Measurements from ENCODE around the gene ADPRS.

ADPRS gene

GRCh38 chr1:36088577-36089392, at the start of gene ADPRS:
TSS of gene ADPRS (plus strand) at chr1:36088892. CDS start at chr1:36088905, 13 bp downstream.
- Mint-ChIP-seq H3K27me3 (peaks cover 9% of the 10 kb centered on the region), H3K4me1 (ENCODE audit: low read depth) (peaks cover 23% of the 10 kb centered on the region), H3K27ac (peak within 1 kb of the TSS; percentile 90), H3K4me3 (peak within 1 kb of the TSS; percentile 94), H3K9me3 (no peaks in the 10 kb centered on the region), H3K36me3 (ENCODE audit: low read depth) (peaks cover 23% of the 10 kb centered on the region)

- Mint-ChIP-seq H3K27ac (no peak overlapping the region), H3K9me3 (no peaks in the 10 kb centered on the region), H3K36me3 (ENCODE audit: low read depth) (peaks cover 39% of the 10 kb centered on the region), H3K4me3 (no peak overlapping the region), H3K4me1 (ENCODE audit: low read depth) (no peaks in the 10 kb centered on the region), H3K27me3 (no peaks in the 10 kb centered on the region)
Observed at GRCh38 chr1:36040238-36040637, 48.5 kb upstream of the ADPRS start.

- Mint-ChIP-seq H3K4me3 (no peak overlapping the region), H3K27me3 (no peaks in the 10 kb centered on the region), H3K4me1 (ENCODE audit: low read depth) (no peaks in the 10 kb centered on the region), H3K9me3 (peaks cover 5% of the 10 kb centered on the region), H3K36me3 (ENCODE audit: low read depth) (peaks cover 37% of the 10 kb centered on the region), H3K27ac (no peak overlapping the region)
Observed at GRCh38 chr1:36051821-36052220, 36.9 kb upstream of the ADPRS start.

- Mint-ChIP-seq H3K36me3 (ENCODE audit: low read depth) (peaks cover 27% of the 10 kb centered on the region), H3K4me3 (no peak overlapping the region), H3K27ac (no peak overlapping the region), H3K27me3 (no peaks in the 10 kb centered on the region), H3K4me1 (ENCODE audit: low read depth) (no peaks in the 10 kb centered on the region), H3K9me3 (no peaks in the 10 kb centered on the region)
Observed at GRCh38 chr1:36053978-36054377, 34.7 kb upstream of the ADPRS start.

GRCh38 chr1:36055706-36056105, 33.0 kb upstream of the ADPRS start:
- Mint-ChIP-seq H3K36me3 (ENCODE audit: low read depth) (peaks cover 26% of the 10 kb centered on the region), H3K9me3 (no peaks in the 10 kb centered on the region), H3K4me1 (ENCODE audit: low read depth) (no peaks in the 10 kb centered on the region), H3K4me3 (no peak overlapping the region), H3K27ac (no peak overlapping the region), H3K27me3 (no peaks in the 10 kb centered on the region)

GRCh38 chr1:36062315-36062714, 26.4 kb upstream of the ADPRS start:
- Mint-ChIP-seq H3K4me3 (no peak overlapping the region), H3K27me3 (no peaks in the 10 kb centered on the region), H3K4me1 (ENCODE audit: low read depth) (no peaks in the 10 kb centered on the region), H3K9me3 (no peaks in the 10 kb centered on the region), H3K27ac (no peak overlapping the region), H3K36me3 (ENCODE audit: low read depth) (peaks cover 12% of the 10 kb centered on the region)

- Mint-ChIP-seq H3K27ac (no peak overlapping the region), H3K4me1 (ENCODE audit: low read depth) (no peaks in the 10 kb centered on the region), H3K9me3 (no peaks in the 10 kb centered on the region), H3K36me3 (ENCODE audit: low read depth) (no peaks in the 10 kb centered on the region), H3K4me3 (no peak overlapping the region), H3K27me3 (no peaks in the 10 kb centered on the region)
Observed at GRCh38 chr1:36067871-36068270, 20.8 kb upstream of the ADPRS start.

GRCh38 chr1:36068866-36069265, 19.8 kb upstream of the ADPRS start:
- no peaks in the 10 kb centered on the region for H3K36me3 Mint-ChIP-seq (ENCODE audit: low read depth)
- no peaks in the 10 kb centered on the region for H3K27me3 Mint-ChIP-seq

GRCh38 chr1:36070349-36070748, 18.3 kb upstream of the ADPRS start:
- Mint-ChIP-seq H3K4me3 (no peak overlapping the region), H3K27ac (no peak overlapping the region), H3K4me1 (ENCODE audit: low read depth) (no peaks in the 10 kb centered on the region), H3K36me3 (ENCODE audit: low read depth) (no peaks in the 10 kb centered on the region), H3K9me3 (no peaks in the 10 kb centered on the region), H3K27me3 (no peaks in the 10 kb centered on the region)

More at GRCh38 chr1:36068866-36069265, 19.8 kb upstream of the ADPRS start:
- Mint-ChIP-seq H3K4me3 (no peak overlapping the region), H3K27ac (no peak overlapping the region), H3K9me3 (no peaks in the 10 kb centered on the region), H3K4me1 (ENCODE audit: low read depth) (no peaks in the 10 kb centered on the region)

GRCh38 chr1:36076979-36077573, 11.6 kb upstream of the ADPRS start:
- H3K4me1 Mint-ChIP-seq (ENCODE audit: low read depth), result no peaks in the 10 kb centered on the region
- no peak overlapping the region for H3K4me3 Mint-ChIP-seq
- no peaks in the 10 kb centered on the region for H3K9me3 Mint-ChIP-seq
- no peak overlapping the region for H3K27ac Mint-ChIP-seq
- H3K36me3 Mint-ChIP-seq (ENCODE audit: low read depth), result no peaks in the 10 kb centered on the region
- H3K27me3 Mint-ChIP-seq, result peaks cover 6% of the 10 kb centered on the region

- Mint-ChIP-seq H3K27ac (no peak overlapping the region), H3K36me3 (ENCODE audit: low read depth) (no peaks in the 10 kb centered on the region), H3K4me3 (no peak overlapping the region), H3K27me3 (peaks cover 27% of the 10 kb centered on the region), H3K4me1 (ENCODE audit: low read depth) (no peaks in the 10 kb centered on the region), H3K9me3 (no peaks in the 10 kb centered on the region)
Observed at GRCh38 chr1:36080236-36080635, 8.5 kb upstream of the ADPRS start.

- Mint-ChIP-seq H3K27me3 (peaks cover 27% of the 10 kb centered on the region), H3K9me3 (no peaks in the 10 kb centered on the region), H3K36me3 (ENCODE audit: low read depth) (no peaks in the 10 kb centered on the region), H3K4me1 (ENCODE audit: low read depth) (no peaks in the 10 kb centered on the region), H3K27ac (no peak overlapping the region), H3K4me3 (no peak overlapping the region)
Observed at GRCh38 chr1:36080801-36081200, 7.9 kb upstream of the ADPRS start.

- H3K9me3 Mint-ChIP-seq, result no peaks in the 10 kb centered on the region
- no peak overlapping the region for H3K27ac Mint-ChIP-seq
- H3K4me1 Mint-ChIP-seq (ENCODE audit: low read depth), result no peaks in the 10 kb centered on the region
- H3K36me3 Mint-ChIP-seq (ENCODE audit: low read depth), result no peaks in the 10 kb centered on the region
- H3K4me3 Mint-ChIP-seq, result no peak overlapping the region
- peaks cover 27% of the 10 kb centered on the region for H3K27me3 Mint-ChIP-seq
Observed at GRCh38 chr1:36081926-36082485, 6.7 kb upstream of the ADPRS start.

- H3K9me3 Mint-ChIP-seq, result no peaks in the 10 kb centered on the region
- H3K4me3 Mint-ChIP-seq, result no peak overlapping the region
- H3K27ac Mint-ChIP-seq, result no peak overlapping the region
- peaks cover 27% of the 10 kb centered on the region for H3K27me3 Mint-ChIP-seq
- no peaks in the 10 kb centered on the region for H3K4me1 Mint-ChIP-seq (ENCODE audit: low read depth)
- H3K36me3 Mint-ChIP-seq (ENCODE audit: low read depth), result no peaks in the 10 kb centered on the region
Observed at GRCh38 chr1:36083219-36083618, 5.5 kb upstream of the ADPRS start.

GRCh38 chr1:36083635-36084496, 4.8 kb upstream of the ADPRS start, which contains the start of gene TEKT2:
TSS of gene TEKT2 (plus strand) at chr1:36084094. CDS start at chr1:36084922, 828 bp downstream.
- no peaks in the 10 kb centered on the region for H3K4me1 Mint-ChIP-seq (ENCODE audit: low read depth)
- no peaks in the 10 kb centered on the region for H3K9me3 Mint-ChIP-seq
- H3K27ac Mint-ChIP-seq, result no peak within 1 kb of the TSS
- H3K27me3 Mint-ChIP-seq, result peaks cover 27% of the 10 kb centered on the region
- peak within 1 kb of the TSS; percentile 30 for H3K4me3 Mint-ChIP-seq
- H3K36me3 Mint-ChIP-seq (ENCODE audit: low read depth), result no peaks in the 10 kb centered on the region

All from stimulated activated naive CD8-positive, alpha-beta T cell treated with anti-CD3 and anti-CD28 coated beads, Interleukin-15, Interleukin-2, amounts not matched to agents 100 ng/mL and 50 ng/mL, for 24 hours (primary cell).